ENCODE results near the gene CPNE1. TPM values are rescaled to one million over a fixed set of nuclear protein-coding genes. Genes with fewer than 3 reads are reported as not detected.

Gene CPNE1
- 61.0 and 64.9 TPM in 2 replicates for polyA plus RNA-seq

DNA sequence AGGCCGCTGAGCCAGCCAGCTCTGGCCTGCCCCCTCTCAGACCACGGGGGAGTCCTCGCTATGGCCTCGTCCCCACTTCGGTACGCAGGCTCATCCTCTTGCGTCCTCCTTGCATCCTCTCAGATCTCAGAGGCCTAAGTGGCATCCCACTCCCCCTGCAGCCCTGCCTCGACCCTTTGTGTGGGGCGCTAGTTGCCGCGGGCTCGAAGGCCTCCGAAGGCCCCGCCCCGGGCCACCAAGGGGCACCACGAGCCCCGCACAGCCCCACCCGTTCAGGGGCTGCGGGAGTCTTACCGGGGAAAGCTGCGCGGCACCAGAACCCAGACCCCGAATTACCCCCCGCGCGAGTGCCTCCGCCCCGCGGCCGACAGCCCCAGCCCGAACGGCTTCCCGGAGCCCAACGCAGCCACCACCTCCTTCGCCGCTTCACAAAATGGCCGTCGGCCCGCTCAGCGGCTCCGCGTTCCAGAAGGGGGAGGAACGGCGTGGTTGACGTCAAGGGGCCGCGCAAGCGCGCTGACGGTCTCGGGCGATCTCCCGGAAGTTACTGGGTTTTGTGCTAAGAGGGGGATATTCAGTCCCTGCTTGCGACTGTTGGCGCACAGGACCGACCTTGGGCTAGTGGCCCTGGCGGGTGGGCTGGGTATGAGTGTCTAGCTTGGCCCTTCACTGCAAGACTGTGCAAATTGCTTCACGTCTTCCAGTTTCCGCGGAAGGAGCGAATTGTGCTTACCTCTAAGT lies at the start of gene CPNE1, which contains the start of gene RBM12:
Gene CPNE1 (minus strand): TSS at position 435 of the 741 bp plus-strand sequence. CDS start 31,977 bp downstream, outside the sequence.
Gene RBM12 (minus strand): TSS at position 435 of the 741 bp plus-strand sequence. CDS start 9,578 bp downstream, outside the sequence.

DNA sequence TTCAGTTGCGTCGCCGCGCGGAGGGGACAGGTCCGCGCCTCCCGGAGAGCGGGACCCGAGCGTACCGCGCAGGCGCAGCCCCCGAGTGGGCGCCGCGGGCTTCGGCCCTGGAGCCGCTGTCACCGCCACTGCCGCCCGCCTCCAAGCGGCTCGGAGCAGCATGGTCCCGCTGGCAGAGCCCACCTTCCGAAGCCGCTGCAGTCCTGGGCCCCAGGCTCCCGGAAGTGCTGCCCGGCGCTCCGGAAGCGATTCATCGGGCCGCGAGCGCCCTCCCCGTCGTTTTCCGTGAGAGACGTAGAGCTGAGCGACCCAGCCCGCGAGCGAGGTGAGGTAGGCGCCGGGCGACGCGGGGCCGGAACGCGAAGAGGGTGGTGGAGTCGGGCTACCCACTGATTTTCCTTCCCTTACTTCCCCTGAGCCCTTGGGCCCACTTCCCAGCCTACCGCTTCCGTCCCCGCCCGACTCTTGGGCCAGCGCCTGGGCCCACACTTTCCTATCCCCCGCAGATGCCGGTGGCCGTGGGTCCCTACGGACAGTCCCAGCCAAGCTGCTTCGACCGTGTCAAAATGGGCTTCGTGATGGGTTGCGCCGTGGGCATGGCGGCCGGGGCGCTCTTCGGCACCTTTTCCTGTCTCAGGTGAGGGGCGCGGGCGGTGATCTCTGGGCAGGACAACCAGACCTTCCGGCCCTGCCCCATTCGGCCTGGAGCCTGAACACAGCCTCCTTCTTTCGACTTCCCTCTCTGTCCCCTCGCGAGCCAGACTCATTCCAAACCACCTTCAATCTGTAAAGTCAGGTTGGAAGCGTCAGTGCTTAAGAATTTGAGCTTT lies 34.6 kb upstream of the CPNE1 start, which contains the start of the genes NFS1 and ROMO1:
Gene NFS1 (minus strand): TSS at position 226 of the 830 bp plus-strand sequence. CDS start 64 bp downstream, at position 162.
Gene ROMO1 (plus strand): TSS at position 279 of the 830 bp plus-strand sequence. CDS start 228 bp downstream, at position 507.

DNA sequence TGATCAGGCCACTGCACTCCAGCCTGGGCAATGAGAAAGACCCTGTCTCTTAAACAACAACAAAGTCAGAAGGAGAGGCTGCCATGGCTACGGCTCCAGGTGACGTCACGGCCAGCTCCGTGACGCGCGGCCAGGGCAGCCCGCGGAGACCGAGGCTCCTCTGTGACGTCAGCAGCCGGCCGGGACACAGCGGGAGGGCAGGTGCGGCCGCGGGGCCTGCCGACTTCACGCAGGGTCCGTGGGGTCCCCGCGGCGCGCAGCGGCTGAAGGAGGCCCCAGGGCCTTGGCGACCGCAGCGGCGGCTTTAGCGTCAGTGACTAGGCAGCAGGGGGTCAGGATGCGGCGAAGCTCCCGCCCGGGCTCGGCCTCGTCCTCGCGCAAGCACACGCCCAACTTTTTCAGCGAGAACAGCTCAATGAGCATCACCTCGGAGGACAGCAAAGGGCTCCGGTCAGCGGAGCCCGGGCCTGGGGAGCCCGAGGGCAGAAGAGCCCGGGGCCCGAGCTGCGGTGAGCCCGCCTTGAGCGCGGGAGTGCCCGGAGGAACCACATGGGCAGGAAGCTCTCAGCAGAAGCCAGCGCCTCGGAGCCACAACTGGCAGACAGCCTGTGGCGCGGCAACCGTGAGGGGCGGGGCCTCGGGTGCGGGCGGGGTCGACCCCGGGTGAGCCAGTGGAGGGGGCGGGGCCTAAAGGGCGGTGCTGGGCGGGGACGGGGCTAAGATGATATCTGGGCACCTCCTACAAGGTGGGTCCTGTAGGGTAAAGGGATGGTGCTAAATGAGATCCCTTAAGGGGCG lies 48.8 kb downstream of the CPNE1 start, which contains the start of gene SPAG4:
Gene SPAG4 (plus strand): TSS at position 163 of the 798 bp plus-strand sequence. CDS start 175 bp downstream, at position 338.

Other genes starting within 250 kb of the CPNE1 start
- gene GDF5, start 226.7 kb downstream of the CPNE1 start, polyA plus RNA-seq: 0.20 TPM in 1 of 2 replicates, not detected in the other
- gene CEP250, start 209.3 kb downstream of the CPNE1 start, polyA plus RNA-seq: 2.3 and 6.1 TPM in 2 replicates
- gene C20orf173, start 135.2 kb downstream of the CPNE1 start, polyA plus RNA-seq: not detected in 2 replicates
- 146 and 164 TPM in 2 replicates for gene ERGIC3, start 122.8 kb downstream of the CPNE1 start, polyA plus RNA-seq
- not detected in 2 replicates for gene SPAG4, start 49.1 kb downstream of the CPNE1 start, polyA plus RNA-seq
- gene RBM12, start within 50 bp of the CPNE1 start, polyA plus RNA-seq: 5.4 and 5.5 TPM in 2 replicates
- 61.6 and 97.9 TPM in 2 replicates for gene NFS1, start 34.5 kb upstream of the CPNE1 start, polyA plus RNA-seq
- 384 and 446 TPM in 2 replicates for gene ROMO1, start 34.5 kb upstream of the CPNE1 start, polyA plus RNA-seq
- 121 and 138 TPM in 2 replicates for gene RBM39, start 77.4 kb upstream of the CPNE1 start, polyA plus RNA-seq
- gene PHF20, start 107.1 kb upstream of the CPNE1 start, polyA plus RNA-seq: 139 and 149 TPM in 2 replicates